Coronary artery (tissue), 2 donors: ENCODE measurements around the gene RASA4B.
A peak's percentile ranks its signal among the peaks of the same experiment; 100 is the strongest.

Experiments used
- DNase-seq: peaks from one replicate; pipeline ENCODE4 v3.0.0-alpha.2; 2017; ENCODE audit warnings: low spot score
- H3K27ac ChIP-seq, 2 donors: fragments of 200-600 bp; sonication (generic); one replicate each; pipeline ENCODE4 v1.5.1; 2016 to 2019
- H3K4me3 ChIP-seq: fragments of 200-600 bp; sonication (generic); 2 replicates; pipeline ENCODE4 v1.5.1; 2016; ENCODE audit warnings: mild to moderate bottlenecking, moderate library complexity
- TF ChIP-seq, protein P1 (sequence below): fragments of 200-600 bp; sonication (generic); IDR thresholded peaks from one replicate; pipeline ENCODE4 v1.5.1; 2019; ENCODE audit warnings: antibody characterized with exemption

RASA4B gene

GRCh38 chr7:102436118-102436517, 81.5 kb downstream of the RASA4B start:
- no peak for DNase-seq
- H3K4me3 ChIP-seq, result no peak overlapping the region
- TF ChIP-seq, protein P1, sequence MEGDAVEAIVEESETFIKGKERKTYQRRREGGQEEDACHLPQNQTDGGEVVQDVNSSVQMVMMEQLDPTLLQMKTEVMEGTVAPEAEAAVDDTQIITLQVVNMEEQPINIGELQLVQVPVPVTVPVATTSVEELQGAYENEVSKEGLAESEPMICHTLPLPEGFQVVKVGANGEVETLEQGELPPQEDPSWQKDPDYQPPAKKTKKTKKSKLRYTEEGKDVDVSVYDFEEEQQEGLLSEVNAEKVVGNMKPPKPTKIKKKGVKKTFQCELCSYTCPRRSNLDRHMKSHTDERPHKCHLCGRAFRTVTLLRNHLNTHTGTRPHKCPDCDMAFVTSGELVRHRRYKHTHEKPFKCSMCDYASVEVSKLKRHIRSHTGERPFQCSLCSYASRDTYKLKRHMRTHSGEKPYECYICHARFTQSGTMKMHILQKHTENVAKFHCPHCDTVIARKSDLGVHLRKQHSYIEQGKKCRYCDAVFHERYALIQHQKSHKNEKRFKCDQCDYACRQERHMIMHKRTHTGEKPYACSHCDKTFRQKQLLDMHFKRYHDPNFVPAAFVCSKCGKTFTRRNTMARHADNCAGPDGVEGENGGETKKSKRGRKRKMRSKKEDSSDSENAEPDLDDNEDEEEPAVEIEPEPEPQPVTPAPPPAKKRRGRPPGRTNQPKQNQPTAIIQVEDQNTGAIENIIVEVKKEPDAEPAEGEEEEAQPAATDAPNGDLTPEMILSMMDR, result no peak
- no peak overlapping the region for H3K27ac ChIP-seq

DNA sequence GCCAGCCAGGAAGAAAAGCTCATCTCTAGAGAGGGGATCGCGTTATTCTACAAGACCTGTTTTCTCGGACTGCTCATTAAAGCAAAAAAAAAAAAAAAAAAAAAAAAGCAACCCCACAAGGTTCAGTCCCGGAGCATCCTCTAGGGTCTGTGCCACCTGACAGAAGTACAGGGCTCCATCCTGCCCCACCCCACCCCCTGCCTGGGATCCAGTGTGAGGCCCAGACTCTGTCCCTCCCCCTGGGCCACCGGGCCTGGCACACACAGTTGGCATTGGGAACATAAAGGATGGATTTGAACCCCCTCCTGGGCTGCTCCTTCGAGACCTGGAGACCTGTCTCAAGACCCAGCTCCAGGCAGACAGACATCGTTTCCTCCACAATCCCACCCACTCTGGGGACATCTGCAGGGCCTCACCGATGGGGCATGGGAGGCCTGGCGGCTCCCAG, 83.5 kb downstream of the RASA4B start:
- Histone ChIP-seq H3K4me3 (peak overlapping the region; percentile 99), H3K27ac (peak overlapping the region in 1 of 2 donors; percentile 87)
- no peak for DNase-seq
- TF ChIP-seq, protein P1, result no peak

GRCh38 chr7:102433219-102434038, 84.1 kb downstream of the RASA4B start, which contains the start of gene ORAI2:
Gene ORAI2, plus strand, starts transcription at chr7:102433575. Its CDS starts 5,382 bp downstream, at chr7:102438957.
- DNase-seq, result peak; percentile 79
- peak within 1 kb of the TSS; percentile 62 to 87 for H3K27ac ChIP-seq
- TF ChIP-seq, protein P1, result no peak
- peak within 1 kb of the TSS; percentile 99 for H3K4me3 ChIP-seq
